Nephron progenitor cell (in vitro differentiated cells): ENCODE results near the gene RAB7B.

ENCODE experiments used
- DNase-seq: peaks from one replicate; pipeline ENCODE4 v3.0.0; 2021
- H3K27ac Mint-ChIP-seq: 2 replicates; pipeline ENCODE4 v1.8.0; 2021; ENCODE audit warnings: mild to moderate bottlenecking, moderate library complexity, mixed read lengths
- H3K27me3 Mint-ChIP-seq: 2 replicates; pipeline ENCODE4 v1.8.0; 2021; ENCODE audit warnings: mild to moderate bottlenecking, low read depth, mixed read lengths; ENCODE audit not compliant: poor library complexity
- H3K36me3 Mint-ChIP-seq: 2 replicates; pipeline ENCODE4 v1.8.0; 2021; ENCODE audit warnings: low read depth, mixed read lengths
- H3K4me1 Mint-ChIP-seq: 2 replicates; pipeline ENCODE4 v1.8.0; 2021; ENCODE audit warnings: mixed read lengths
- H3K4me3 Mint-ChIP-seq: 2 replicates; pipeline ENCODE4 v1.8.0; 2021; ENCODE audit warnings: mild to moderate bottlenecking, moderate library complexity, mixed read lengths
- H3K9me3 Mint-ChIP-seq: 2 replicates; pipeline ENCODE4 v1.8.0; 2021; ENCODE audit warnings: mild to moderate bottlenecking, moderate library complexity, mixed read lengths
- CTCF ChIP-seq: fragments of 200-600 bp; sonication (generic); IDR thresholded peaks from 2 replicates; pipeline ENCODE4 v1.5.0; 2021; ENCODE audit warnings: antibody characterized with exemption

The RAB7B gene

GRCh38 chr1:205928317-205928716, 74.9 kb downstream of the RAB7B start:
- Mint-ChIP-seq H3K9me3 (no peaks in the 10 kb centered on the region), H3K27me3 (peaks cover 11% of the 10 kb centered on the region), H3K4me3 (no peak overlapping the region), H3K4me1 (peaks cover 68% of the 10 kb centered on the region), H3K36me3 (no peaks in the 10 kb centered on the region), H3K27ac (peak overlapping the region; percentile 33)
- no peak for TF ChIP-seq CTCF
- DNase-seq: no peak

GRCh38 chr1:205927676-205928075, 75.5 kb downstream of the RAB7B start:
- Mint-ChIP-seq H3K9me3 (no peaks in the 10 kb centered on the region), H3K36me3 (no peaks in the 10 kb centered on the region), H3K4me3 (no peak overlapping the region), H3K4me1 (peaks cover 67% of the 10 kb centered on the region), H3K27me3 (peaks cover 9% of the 10 kb centered on the region), H3K27ac (no peak overlapping the region)
- DNase-seq: no peak
- TF ChIP-seq CTCF: no peak

GRCh38 chr1:205927247-205927646, 75.9 kb downstream of the RAB7B start:
- DNase-seq: no peak
- peaks cover 12% of the 10 kb centered on the region for H3K27me3 Mint-ChIP-seq
- no peaks in the 10 kb centered on the region for H3K9me3 Mint-ChIP-seq
- peaks cover 64% of the 10 kb centered on the region for H3K4me1 Mint-ChIP-seq
- H3K4me3 Mint-ChIP-seq: no peak overlapping the region
- no peak for TF ChIP-seq CTCF
- H3K27ac Mint-ChIP-seq: no peak overlapping the region
- H3K36me3 Mint-ChIP-seq: no peaks in the 10 kb centered on the region
